Measurements from ENCODE around the gene CCDC187. TPM values are rescaled to one million over a fixed set of nuclear protein-coding genes. Genes with fewer than 3 reads are reported as not detected.

CCDC187 gene
- total RNA-seq, 2 experiments from 2014 or later, result not detected

- POLR2A ChIA-PET, result no interaction called here
Measured at GRCh38 chr9:136343884-136344269, 40.0 kb upstream of the CCDC187 start.

GRCh38 chr9:136343121-136343883, 39.4 kb upstream of the CCDC187 start:
- peaks cover 1% of the 10 kb centered on the region for H3K4me1 Mint-ChIP-seq
- POLR2A ChIA-PET, result no interaction called here

More at GRCh38 chr9:136343884-136344269, 40.0 kb upstream of the CCDC187 start:
- H3K4me1 Mint-ChIP-seq, result peaks cover 1% of the 10 kb centered on the region
- no peak overlapping the region for H3K27ac Mint-ChIP-seq
- no peaks in the 10 kb centered on the region for H3K9me3 Mint-ChIP-seq
- no peaks in the 10 kb centered on the region for H3K27me3 Mint-ChIP-seq
- no peaks in the 10 kb centered on the region for H3K36me3 Mint-ChIP-seq (ENCODE audit: low read depth)
- DNase-seq, result no peak
- CTCF ChIA-PET, result interaction anchor here (0.7 kb wide), 1 partner anchor 42 kb away, joined by 3 read pairs; no protein-coding TSS in a partner anchor
- no peak overlapping the region for H3K4me3 Mint-ChIP-seq

DNA sequence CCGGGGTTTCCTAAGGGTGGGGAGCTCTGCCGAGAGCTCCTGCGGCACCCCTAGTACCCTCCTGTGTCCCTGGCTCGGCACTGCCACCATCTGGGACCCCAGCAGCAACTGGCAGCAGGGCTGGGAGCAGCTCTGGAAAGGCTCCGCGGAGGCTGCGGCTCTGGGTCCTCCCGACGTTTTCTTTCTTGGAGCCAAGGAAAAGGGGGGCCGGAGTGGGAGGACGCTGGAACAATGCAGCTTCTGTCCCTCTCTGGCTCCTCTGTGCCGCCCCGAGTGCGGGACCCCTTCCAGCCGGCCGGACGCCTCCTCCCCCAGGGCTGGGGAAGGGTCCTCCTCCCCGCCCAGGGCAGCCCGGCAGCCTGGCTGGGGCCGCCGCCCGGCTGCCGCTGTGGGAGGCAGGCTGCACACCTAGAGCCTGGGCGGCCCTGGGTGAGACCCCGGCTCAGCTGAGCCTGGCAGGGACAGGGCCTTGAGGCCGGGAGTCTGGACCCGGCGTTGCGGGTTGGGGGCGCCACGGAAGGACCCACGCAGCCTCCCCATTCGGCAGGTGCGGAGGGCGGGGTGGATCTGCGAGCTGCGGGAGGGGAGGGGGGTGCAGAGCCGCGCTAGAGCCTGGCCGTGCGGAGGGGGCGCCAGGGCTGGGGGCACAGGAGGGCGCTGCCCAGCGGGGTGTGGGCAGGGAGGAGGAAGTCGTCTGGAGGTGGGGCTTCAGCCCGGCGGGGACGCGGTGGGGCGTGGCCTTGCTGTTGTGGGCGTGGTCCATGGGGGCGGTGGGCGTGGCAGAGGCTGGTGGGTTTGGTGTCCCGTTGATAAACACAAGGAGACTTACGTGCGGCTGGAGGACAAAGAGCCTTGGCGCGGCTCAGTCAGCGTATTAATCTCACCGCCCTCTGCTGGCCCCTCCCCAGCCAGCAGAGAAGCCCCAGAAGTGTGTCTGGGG, 38.6 kb upstream of the CCDC187 start:
- POLR2A ChIA-PET, result no interaction called here
- H3K27me3 Mint-ChIP-seq, result no peaks in the 10 kb centered on the region

More at GRCh38 chr9:136343121-136343883, 39.4 kb upstream of the CCDC187 start:
- Mint-ChIP-seq H3K27ac (no peak overlapping the region), H3K9me3 (no peaks in the 10 kb centered on the region), H3K4me3 (no peak overlapping the region), H3K36me3 (ENCODE audit: low read depth) (no peaks in the 10 kb centered on the region), H3K27me3 (no peaks in the 10 kb centered on the region)
- DNase-seq, result no peak
- CTCF ChIA-PET, result interaction anchor here (0.7 kb wide), 1 partner anchor 42 kb away, joined by 3 read pairs; no protein-coding TSS in a partner anchor

DNA sequence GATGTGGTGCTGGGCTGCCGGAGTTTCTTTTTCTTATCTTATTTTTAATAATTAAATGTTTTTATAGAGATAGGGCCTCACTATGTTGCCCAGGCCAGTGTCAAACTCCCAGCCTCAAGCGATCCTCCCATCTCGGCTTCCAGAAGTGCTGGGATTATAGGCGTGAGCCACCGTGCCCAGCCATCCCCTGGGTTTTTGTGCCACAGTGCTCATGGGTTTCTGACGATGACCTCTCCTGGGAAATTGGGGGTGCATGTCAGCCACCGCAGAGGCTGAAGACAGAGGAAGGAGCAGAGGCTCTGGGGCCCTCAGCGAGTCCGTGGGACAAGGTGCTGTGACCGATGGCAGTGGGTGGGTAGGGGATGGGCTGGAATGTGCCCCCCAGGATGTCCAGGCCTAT, 37.9 kb upstream of the CCDC187 start:
- Mint-ChIP-seq H3K36me3 (ENCODE audit: low read depth) (no peaks in the 10 kb centered on the region), H3K27ac (no peak overlapping the region), H3K9me3 (no peaks in the 10 kb centered on the region), H3K27me3 (no peaks in the 10 kb centered on the region), H3K4me3 (no peak overlapping the region), H3K4me1 (peaks cover 1% of the 10 kb centered on the region)
- POLR2A ChIA-PET, result no interaction called here
- CTCF ChIA-PET, result no interaction called here
- DNase-seq, result no peak

More for the DNA sequence above, 38.6 kb upstream of the CCDC187 start:
- peak; percentile 61 for DNase-seq
- CTCF ChIA-PET, result no interaction called here
- Mint-ChIP-seq H3K4me3 (no peak overlapping the region), H3K36me3 (ENCODE audit: low read depth) (no peaks in the 10 kb centered on the region), H3K27ac (no peak overlapping the region), H3K4me1 (peaks cover 1% of the 10 kb centered on the region), H3K9me3 (no peaks in the 10 kb centered on the region)

DNA sequence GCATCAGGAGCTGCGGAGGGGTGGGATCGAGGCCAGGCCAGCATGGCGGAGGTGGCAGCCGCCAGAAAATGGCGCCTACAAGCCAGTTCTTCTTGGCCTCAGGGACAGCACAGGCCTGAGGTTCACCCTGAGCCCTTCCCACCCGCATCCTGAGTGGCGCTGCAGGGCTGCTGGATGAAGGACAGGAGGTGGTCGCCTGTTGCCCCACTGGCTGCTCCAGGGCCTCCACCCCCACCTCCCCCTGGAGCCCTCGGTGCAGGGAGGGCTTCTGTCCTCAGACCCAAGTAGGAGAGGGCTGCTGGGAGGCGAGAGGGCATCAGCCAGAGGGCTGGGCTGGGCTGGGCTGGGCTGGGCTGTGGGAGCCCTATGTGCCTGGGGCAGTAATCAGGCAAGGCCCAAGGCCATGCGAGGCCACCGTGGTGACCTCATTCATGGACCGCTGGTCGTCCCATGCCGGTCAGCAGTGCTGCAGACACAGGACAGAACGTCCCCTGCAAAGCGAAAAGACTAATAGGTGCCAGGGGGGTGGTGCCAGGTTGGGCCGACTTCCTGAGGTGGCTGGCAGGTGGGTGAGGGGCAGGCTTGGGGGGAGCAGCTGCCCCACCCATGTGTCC, 37.3 kb upstream of the CCDC187 start:
- Mint-ChIP-seq H3K4me3 (no peak overlapping the region), H3K27ac (no peak overlapping the region), H3K36me3 (ENCODE audit: low read depth) (no peaks in the 10 kb centered on the region), H3K9me3 (no peaks in the 10 kb centered on the region), H3K4me1 (peaks cover 1% of the 10 kb centered on the region), H3K27me3 (no peaks in the 10 kb centered on the region)
- DNase-seq, result no peak
- ChIA-PET CTCF (interaction anchor here (1.6 to 2.5 kb wide), 2 partner anchors 22 to 125 kb away, joined by 3 to 6 read pairs; partner anchors contain the start of gene DNLZ), POLR2A (no interaction called here)

GRCh38 chr9:136340356-136341041, 36.6 kb upstream of the CCDC187 start:
- H3K4me3 Mint-ChIP-seq, result no peak overlapping the region
- H3K4me1 Mint-ChIP-seq, result peaks cover 1% of the 10 kb centered on the region
- H3K36me3 Mint-ChIP-seq (ENCODE audit: low read depth), result no peaks in the 10 kb centered on the region
- H3K27ac Mint-ChIP-seq, result no peak overlapping the region
- no peaks in the 10 kb centered on the region for H3K9me3 Mint-ChIP-seq
- ChIA-PET POLR2A (no interaction called here), CTCF (interaction anchor here (1.6 to 2.5 kb wide), 2 partner anchors 23 to 124 kb away, joined by 3 to 6 read pairs; partner anchors contain the start of gene DNLZ)
- no peaks in the 10 kb centered on the region for H3K27me3 Mint-ChIP-seq
- no peak for DNase-seq

DNA sequence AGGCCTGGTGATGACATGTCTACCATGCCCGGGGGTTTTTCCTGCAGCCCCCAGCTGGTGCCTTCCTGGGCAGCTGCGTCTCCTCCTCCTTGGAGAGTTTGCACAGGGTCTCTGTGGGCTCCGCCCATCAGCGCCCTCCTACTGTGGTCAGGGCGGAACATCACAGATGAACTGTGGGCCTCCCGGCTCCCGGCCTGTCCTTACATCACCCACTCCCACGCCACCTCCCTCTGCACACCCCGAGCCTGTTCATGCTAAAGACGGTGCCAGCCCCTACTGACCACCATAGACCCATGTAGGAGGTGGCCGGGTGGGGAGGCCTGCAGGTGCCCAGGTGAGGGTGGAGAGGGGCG, 36.0 kb upstream of the CCDC187 start:
- Mint-ChIP-seq H3K36me3 (ENCODE audit: low read depth) (no peaks in the 10 kb centered on the region), H3K4me1 (peaks cover 1% of the 10 kb centered on the region), H3K27me3 (no peaks in the 10 kb centered on the region), H3K4me3 (no peak overlapping the region), H3K9me3 (no peaks in the 10 kb centered on the region), H3K27ac (no peak overlapping the region)
- ChIA-PET CTCF (interaction anchor here (0.6 to 2.5 kb wide), 3 partner anchors 23 to 124 kb away, joined by 3 to 6 read pairs (median 3); partner anchors contain the start of gene DNLZ), POLR2A (no interaction called here)
- DNase-seq, result no peak

DNA sequence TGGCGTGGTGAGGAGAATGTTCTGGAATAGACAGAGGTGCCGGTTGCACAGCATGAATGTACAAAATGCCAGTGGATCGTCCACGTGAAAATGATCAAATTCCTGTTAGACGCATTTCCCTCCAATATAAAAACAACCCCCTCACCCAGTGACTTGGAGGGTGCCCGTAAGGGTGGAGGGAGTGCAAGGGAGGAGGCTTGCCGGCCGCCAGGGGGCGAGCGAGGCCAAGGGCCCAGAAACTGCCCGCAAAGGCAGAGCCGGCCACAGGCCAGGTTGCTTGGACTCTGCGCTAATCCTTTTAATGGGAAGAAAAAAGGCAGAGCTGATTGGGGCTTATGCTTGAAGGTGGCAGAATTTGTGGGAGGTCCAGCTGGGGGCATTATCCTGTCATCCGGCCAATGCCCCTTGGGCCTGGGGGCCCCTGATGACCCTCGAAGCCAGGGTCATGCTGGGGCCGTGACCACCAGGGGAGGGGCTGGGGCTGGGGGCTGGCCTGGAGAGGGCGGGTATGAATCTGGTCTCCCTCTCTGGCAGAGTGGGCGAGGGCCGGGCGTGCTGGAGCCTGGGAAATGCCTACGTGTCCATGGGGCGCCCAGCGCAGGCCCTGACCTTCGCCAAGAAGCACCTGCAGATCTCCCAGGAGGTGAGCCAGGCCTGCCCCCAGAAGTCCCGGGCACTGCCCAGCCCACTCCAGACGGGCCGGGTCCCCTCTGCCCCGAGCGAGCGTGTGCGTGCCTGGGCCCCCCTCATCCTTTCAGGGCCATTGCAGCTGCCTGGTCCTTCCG, 35.5 kb upstream of the CCDC187 start:
- Mint-ChIP-seq H3K27ac (no peak overlapping the region), H3K27me3 (no peaks in the 10 kb centered on the region), H3K4me1 (peaks cover 1% of the 10 kb centered on the region), H3K4me3 (no peak overlapping the region), H3K9me3 (no peaks in the 10 kb centered on the region), H3K36me3 (ENCODE audit: low read depth) (no peaks in the 10 kb centered on the region)
- DNase-seq, result peak; percentile 24
- ChIA-PET CTCF (interaction anchor here (0.6 to 2.5 kb wide), 3 partner anchors 24 to 123 kb away, joined by 3 to 6 read pairs (median 3); partner anchors contain the start of gene DNLZ), POLR2A (no interaction called here)

GRCh38 chr9:136338511-136338910, 34.6 kb upstream of the CCDC187 start:
- H3K27ac Mint-ChIP-seq, result no peak overlapping the region
- no peaks in the 10 kb centered on the region for H3K9me3 Mint-ChIP-seq
- no peaks in the 10 kb centered on the region for H3K36me3 Mint-ChIP-seq (ENCODE audit: low read depth)
- H3K4me3 Mint-ChIP-seq, result no peak overlapping the region
- H3K27me3 Mint-ChIP-seq, result no peaks in the 10 kb centered on the region
- POLR2A ChIA-PET, result no interaction called here
- CTCF ChIA-PET, result no interaction called here
- no peak for DNase-seq
- peaks cover 1% of the 10 kb centered on the region for H3K4me1 Mint-ChIP-seq

DNA sequence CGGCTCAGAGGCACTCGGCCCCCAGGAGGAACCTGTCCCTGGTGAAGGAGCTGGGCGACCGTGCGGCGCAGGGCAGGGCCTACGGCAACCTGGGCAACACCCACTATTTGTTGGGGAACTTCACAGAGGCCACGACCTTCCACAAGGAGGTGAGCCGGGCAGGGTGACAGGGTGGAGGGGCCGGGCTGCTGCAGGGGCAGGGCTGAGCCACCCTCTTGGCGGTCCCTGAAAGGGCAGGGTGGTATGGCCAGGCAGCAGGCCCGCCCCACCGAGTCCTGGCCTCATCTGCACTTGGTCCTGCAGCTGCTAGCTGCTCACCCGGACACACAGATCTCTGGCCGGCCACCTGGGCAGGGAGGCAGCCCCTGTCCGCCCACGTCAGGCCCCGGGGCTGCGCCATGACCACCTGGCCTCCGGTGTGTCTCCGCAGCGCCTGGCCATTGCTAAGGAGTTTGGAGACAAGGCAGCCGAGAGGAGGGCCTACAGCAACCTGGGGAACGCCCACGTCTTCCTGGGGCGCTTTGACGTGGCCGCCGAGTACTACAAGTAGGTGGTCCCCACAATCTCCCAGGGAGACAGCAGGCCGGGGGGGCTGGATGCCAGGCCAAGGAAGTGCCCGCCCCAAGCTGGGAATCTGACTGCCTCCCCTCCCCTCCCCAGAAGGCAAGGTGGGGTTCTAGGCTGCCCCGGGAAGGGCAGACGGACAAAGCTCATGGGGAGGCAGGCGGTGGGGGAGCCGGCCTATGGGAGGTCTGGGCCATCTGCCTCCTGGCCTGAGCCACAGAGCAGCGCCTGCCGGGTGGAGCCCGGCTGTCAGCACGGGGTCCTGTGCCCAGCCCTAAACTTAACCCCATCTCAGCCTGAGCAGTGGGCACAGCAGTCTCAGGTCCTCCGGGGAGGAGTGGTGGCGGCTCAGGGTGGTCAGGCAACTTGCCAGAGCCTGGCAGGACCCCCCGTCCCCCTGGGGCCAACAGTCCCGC, 33.8 kb upstream of the CCDC187 start:
- H3K4me1 Mint-ChIP-seq, result no peaks in the 10 kb centered on the region
- DNase-seq, result no peak
- no peak overlapping the region for H3K27ac Mint-ChIP-seq
- no peaks in the 10 kb centered on the region for H3K27me3 Mint-ChIP-seq
- CTCF ChIA-PET, result interaction anchor here (1.3 kb wide), 1 partner anchor 26 kb away, joined by 4 read pairs; the partner anchor contains the start of gene DNLZ
- H3K36me3 Mint-ChIP-seq (ENCODE audit: low read depth), result no peaks in the 10 kb centered on the region
- POLR2A ChIA-PET, result no interaction called here
- no peaks in the 10 kb centered on the region for H3K9me3 Mint-ChIP-seq
- no peak overlapping the region for H3K4me3 Mint-ChIP-seq

DNA sequence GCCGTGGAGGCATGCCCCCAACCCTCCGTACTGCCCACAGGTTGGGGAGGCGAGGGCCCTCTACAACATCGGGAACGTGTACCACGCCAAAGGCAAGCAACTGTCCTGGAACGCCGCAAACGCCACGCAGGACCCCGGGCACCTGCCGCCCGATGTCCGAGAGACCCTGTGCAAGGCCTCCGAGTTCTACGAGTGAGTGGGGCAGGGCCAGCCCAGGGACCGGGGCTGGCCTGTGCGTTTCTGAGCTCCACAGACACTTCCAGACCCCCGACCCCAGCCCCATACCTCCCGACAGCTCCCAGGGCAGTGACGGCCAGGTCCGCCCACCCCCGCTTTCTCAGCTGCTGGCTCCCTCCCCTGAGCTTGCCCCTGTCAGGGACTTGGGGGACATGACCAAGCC, 33.0 kb upstream of the CCDC187 start:
- Mint-ChIP-seq H3K27ac (no peak overlapping the region), H3K9me3 (no peaks in the 10 kb centered on the region), H3K27me3 (no peaks in the 10 kb centered on the region), H3K36me3 (ENCODE audit: low read depth) (no peaks in the 10 kb centered on the region), H3K4me3 (no peak overlapping the region), H3K4me1 (no peaks in the 10 kb centered on the region)
- POLR2A ChIA-PET, result no interaction called here
- CTCF ChIA-PET, result interaction anchor here (1.3 kb wide), 1 partner anchor 26 kb away, joined by 4 read pairs; the partner anchor contains the start of gene DNLZ
- no peak for DNase-seq
